NCI-H69 (cell line): ENCODE data around the gene DHRS11.

Experiments used
- DNase-seq: peaks from one replicate; lab custom pipeline; 2025; lab: John Stamatoyannopoulos, UW

DHRS11 gene

DNA sequence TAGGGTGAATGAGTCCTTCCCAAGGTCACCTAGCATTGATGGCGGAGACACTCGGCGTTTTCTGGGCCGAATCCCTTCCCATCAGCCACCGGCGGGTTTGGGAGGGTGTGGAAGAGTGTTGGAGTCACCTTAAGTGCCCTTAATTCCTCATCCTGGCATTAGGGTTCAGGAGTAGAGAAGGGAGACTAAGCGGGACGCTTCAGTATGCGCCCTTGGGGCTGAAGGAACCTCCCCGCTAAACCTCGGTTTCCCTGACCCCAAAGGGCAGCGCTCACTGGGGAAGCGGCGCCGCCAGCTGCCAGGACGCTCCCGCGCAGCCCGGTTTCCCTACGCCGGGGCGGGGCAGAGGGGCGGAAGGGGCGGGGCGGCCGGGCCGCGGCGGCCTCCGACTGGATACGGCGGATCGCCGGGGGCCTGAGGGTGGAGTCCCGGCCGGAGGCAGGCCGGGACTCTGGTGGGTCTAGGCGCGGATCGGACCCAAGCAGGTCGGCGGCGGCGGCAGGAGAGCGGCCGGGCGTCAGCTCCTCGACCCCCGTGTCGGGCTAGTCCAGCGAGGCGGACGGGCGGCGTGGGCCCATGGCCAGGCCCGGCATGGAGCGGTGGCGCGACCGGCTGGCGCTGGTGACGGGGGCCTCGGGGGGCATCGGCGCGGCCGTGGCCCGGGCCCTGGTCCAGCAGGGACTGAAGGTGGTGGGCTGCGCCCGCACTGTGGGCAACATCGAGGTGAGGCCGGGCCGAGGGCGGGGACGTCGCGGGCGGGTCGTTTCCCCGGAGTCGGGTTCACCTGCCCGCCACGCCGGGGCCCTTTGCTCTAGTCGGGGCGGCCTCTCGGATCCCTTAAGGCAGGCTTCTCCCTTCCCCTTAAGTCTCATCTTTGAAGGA, at the start of gene DHRS11:
TSS of gene DHRS11 (plus strand) at position 446 of the 882 bp plus-strand sequence. CDS start at position 577, 131 bp downstream.
- DNase-seq = peak; percentile 93

- DNase-seq = no peak
These were observed 48.9 kb upstream of the DHRS11 start for GRCh38 chr17:36542755-36543154.

DNA sequence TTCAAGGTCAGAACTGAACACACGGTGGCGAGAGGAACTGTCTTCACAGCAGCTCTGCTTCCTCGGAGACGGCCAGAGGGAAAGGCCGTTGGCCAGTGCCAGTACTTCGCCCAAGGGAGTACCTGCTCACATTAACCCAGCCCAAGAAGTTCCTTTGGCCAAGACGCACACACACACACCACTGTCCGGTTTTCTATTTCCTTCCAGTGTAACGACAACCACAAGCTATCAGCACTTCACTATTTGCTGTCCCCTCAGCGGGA, 47.7 kb upstream of the DHRS11 start:
- DNase-seq = peak; percentile 73

DNA sequence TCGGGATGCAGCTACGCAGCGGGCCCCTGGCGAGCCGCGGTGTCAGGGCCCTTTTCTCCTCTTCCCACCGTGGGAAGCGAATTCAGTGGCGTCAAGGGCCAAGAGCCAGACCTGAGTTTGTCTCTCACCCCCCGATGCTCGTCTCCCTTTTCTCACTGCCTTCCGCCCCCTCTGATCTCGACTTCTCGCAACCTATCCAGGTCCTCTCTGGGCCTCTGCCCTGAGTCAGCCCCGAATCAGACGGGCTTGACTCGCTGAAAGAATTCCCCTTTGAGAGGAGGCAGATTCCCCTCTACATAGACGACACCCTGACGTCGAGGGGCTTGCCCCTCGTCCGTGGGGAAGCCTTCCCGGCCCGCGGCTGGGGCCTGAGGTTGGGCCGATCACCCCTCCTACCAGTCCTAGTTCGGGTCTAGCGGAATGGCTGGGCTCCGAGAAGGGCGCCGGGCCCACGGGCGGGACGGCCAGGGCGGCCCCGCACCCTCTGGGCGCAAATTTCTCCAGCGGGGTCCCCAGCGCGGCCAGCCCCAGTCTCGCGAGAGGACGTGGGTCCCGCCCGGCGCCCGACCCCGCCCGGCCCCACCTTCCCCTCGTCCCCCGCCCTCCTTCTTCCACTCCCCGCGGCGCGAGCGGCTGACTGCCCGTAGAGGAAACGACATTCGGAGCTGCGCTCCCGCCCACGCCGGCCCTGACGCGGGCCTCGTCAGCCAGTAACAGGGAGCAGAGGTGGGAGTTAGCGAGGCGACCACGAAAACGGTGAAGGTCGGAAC, 47.2 kb upstream of the DHRS11 start, which contains the start of gene GGNBP2:
TSS of gene GGNBP2 (plus strand) at position 613 of the 770 bp plus-strand sequence. CDS start 806 bp downstream, outside the sequence.
- peak; percentile 98 for DNase-seq

DNA sequence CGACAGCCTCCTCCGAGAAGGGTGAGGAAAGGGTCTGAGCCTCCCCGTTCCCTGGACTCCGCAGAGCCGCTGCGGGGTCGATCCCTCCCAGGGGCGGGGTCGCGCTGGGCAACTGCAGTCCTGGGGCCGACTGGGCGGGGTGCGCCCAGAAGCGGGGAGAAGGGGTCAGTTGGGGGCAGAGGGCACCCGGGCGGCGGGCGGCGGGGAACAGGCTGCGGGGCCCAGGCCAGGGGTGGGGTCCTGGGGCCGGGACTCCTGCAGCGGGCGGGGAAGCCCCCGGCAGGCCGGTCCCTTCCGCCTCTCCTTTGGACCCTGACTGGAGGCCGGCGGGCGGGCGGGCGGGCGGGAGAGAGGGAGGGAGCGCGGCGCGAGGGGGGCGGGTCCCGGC, 46.6 kb upstream of the DHRS11 start:
- DNase-seq = no peak

DNA sequence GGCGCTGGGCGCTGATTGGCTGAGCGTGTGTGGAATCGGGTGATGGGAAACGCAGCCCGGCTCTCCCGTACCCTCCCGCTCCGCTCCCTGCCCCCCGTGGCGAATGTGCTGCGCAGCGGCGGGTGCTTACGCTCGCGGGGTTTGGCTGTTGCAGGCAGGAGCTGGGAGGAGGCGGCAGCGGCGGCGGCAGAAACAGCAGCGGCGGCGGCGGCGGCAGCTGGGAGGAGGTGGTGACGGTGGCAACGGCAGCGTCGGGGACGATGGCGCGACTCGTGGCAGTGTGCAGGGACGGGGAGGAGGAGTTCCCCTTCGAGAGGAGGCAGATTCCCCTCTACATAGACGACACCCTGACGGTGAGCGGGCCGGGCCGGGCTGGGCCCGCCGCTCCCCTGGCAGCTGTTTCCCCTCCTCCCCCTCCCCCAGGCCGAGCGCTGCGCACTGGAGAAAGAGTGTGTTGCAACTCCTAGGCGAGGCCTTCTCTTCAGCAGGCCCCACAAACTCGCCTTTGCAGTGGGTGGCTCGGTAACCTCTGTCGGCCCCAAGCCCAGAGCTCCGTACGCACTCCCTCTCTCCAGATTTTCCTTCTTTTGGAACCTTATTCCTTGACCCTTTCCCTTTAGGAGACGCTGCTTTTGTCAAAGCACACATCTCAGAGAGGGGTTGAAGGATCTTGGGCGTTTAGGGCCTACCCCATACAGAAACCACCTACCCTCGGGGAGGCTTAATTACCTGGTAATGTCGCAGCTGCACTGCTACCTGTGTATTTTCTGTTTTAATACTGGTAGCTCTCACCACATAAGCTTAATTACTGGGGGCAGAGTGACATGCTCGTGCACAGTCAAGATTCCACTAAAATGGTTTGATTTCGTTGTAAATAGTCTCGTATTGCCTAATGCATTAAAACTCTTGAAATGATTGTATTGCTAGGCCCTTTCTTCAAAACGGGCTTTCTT, 45.9 kb upstream of the DHRS11 start:
- peak; percentile 99 for DNase-seq

- DNase-seq = peak; percentile 43
These were observed 45.1 kb upstream of the DHRS11 start for GRCh38 chr17:36546418-36547093.

DNA sequence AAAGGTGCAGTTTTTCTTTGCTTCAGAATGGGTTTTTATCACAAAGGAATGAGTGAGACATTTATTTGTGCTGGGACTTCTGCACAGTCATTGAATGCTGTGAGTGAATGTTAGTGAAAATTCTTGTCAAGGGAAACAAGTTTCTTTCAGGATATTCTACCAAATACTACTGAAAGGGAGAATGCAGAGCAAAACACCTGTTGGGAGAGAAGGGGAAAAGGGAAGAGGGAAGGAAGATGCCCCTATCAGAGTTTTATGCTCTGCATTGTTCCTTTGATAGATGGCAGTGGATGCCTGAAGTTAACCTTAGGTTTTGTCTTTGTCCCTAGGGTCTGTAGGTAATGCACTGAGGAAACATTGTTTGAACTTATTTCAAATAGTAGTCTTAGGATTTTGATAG, 43.9 kb upstream of the DHRS11 start:
- DNase-seq = no peak

DNA sequence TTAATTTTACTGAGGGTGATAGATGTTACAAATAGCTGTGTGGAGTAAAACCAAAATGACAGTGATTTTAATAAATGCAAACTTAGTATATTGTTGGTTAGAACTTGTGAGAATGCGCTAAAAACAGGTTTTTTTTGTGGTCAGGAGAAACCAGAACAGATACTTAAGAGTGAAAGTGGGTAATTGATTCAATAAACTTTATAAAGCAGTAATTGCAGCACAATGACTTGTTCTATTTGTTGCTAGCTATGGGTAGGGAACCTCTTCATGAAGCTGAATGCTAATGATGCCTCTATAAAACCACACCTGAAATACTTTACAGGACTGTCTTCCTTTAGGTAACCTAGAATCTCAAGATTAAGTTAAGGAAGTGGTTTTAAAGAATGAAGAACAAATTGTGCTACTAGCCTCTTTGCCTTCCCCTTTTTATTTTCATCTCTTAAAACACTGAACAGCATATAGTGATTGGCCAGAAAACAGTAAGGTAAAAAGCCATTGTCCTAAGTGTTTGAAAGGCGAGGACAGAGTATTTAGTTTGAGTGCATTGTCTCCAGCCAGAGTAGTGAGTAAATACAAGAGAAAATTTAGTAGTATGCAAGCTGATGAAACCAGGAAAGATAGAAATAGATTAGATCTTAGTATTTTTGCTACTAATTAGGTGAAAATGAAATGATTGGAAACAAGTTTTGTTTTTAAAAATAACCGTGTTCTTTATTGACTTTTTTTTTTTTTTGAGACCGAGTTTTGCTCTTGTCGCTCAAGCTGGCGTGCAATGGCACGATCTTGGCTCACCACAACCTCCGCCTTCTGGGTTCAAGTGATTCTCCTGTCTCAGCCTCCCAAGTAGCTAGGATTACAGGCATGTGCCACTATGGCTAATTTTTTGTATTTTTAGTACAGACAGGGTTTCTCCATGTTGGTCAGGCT, 40.9 kb upstream of the DHRS11 start:
- DNase-seq = no peak

DNA sequence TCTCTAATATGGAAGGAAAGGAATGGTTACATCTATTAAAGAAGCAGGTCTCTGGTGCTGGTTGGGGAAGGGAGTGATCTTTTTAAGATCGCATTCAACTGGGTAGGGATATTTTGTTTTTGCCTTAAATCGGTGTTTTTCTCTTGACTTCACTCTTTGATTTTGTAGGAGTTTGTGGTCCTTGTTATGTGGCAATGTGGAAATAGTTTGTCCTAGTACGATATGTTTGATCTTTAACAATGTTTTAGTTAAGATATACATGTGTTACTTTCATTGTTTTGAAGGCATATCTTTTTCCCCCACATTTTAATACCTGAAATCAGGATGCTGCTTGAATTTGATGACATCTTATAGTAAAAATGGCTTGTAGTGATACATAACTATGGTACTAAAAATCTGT, 38.2 kb upstream of the DHRS11 start:
- DNase-seq = no peak

- no peak for DNase-seq
These were observed 25.6 kb upstream of the DHRS11 start for GRCh38 chr17:36566081-36566480.

DNA sequence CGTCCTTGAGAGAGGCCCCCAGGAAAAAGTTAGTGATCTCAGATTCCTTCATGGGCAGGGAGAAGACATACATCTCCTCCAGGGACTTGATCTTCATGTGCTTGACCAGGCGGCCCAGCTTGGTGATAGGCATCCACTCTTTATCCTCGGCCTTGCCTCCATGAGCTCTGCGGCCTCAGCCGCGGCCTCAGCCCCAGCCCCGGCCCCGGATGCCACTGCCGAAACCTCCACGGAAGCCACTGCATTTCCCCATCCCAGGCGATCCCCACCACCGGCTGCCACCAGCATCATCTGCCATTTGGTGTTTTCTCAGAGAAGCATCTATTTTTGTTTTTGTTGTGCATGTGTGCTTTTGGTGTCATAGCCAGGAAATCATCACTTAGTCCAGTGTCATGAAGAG, 16.7 kb upstream of the DHRS11 start:
- no peak for DNase-seq

DNA sequence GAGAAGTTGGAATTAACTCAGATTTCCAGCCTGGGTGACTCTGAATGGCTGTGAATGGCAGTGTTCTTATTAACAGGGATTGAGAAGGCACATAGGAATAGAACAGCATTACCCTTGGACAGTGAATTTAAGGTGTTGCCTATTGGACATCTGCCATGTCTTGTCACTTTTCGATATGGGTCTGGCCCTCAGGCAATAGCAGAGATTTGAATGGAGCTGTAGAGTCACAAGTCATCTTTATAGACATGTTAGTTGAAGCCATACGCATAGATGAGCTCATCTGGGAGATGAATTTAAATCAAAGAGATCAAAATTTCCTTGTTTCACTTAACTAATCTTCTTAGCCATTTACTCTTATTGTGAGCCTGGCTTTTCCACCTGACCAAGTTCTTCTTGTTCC, 14.9 kb upstream of the DHRS11 start:
- DNase-seq = no peak

DNA sequence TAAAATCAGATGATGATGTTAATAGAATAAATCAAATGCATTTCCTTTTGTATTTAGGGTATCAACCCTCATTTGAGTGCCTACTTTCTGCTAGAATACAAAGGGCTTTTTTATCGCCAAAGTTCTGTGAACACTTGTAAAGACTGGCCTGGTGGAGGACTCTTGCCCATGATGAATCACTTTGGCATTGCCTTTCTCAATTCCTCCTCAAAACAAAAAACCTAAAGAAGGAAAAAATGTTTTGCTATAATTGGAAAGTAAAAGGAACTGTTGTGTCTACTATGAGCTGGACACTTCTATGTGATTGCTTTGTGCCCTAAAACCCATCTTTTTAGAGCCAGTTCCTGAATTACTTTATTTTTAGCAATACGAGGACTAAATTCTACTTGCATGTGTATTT, 13.0 kb upstream of the DHRS11 start:
- no peak for DNase-seq

- DNase-seq = no peak
These were observed 7.9 kb upstream of the DHRS11 start for GRCh38 chr17:36583787-36584186.

- no peak for DNase-seq
These were observed 5.5 kb upstream of the DHRS11 start for GRCh38 chr17:36586138-36586537.

DNA sequence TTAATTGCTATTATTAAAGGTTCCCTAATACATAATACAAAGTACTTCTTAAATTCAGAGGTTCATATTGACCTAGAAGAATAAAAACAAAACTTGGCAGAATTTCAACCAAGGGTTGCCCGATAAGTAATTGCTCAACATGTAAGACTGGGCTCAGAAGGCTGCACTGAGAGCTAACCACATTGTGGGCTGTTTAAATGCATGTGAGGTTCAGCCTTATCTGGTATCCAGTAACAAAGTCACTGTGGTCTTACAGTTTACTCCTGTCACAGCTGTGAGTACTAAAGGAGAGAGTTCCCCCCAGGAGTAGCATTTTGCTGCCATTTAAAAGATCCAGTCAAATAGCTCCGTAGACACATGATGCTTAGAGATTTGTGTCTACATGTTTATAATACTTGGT, 1.6 kb upstream of the DHRS11 start:
- DNase-seq = no peak

DNA sequence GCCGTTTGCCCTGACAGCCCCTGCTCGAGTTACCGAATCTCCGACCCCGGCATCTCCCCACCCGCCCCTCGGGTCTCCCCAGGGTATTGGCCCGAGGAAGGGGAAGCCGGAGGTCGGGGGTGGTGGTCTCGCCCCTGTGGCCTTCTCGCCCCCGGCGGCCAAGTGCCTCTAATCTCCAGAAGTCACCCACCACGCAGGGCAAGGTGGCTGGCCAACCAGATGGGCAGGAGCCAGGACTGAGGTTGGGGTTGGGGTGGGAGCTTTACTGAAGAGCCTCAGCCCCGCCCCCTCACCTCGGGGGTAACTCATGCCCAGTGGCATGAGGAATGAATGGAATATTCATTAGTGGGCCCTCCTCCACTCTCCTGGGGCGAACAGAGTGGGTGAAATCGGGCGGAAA, 637 bp downstream of the DHRS11 start:
- peak; percentile 53 for DNase-seq

DNA sequence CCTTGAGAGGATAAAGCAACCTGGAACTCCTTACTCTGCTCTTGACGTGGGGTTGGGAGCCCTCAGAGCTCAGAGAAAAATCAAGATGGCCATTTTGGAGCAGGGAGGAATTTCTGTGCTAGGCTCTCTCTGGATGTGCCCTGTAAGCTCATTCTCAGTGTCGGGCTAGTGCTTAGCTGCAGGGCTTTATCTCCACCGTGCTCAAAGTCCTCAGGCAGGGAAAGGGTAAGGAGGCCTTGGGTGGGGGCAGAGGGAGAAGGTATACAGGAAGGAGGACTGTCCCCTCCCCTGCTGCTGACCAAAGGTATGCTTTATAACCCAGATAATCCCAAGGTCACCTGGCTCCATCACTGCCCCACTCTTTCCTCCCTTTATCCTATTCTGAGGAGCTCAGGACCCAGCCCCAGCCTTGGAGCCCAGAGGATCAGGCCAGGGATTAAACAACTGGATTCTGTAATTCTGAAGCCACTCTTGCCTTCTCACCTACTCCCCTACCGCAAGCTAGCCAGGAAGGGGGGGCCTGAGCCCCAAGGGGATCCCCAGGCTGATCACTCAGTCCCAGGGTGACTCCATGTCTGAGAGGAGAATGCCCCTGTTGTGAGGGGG, 1.1 kb downstream of the DHRS11 start:
- DNase-seq = no peak

GRCh38 chr17:36593656-36594316, 2.1 kb downstream of the DHRS11 start:
- no peak for DNase-seq
